MCF 10A (cell line): ENCODE results near the gene MIA2. TPM values are rescaled to one million over a fixed set of nuclear protein-coding genes. Genes with fewer than 3 reads are reported as not detected.
"Not testable (repeated sequence)": the region's sequence is repeated elsewhere in the genome, so short reads cannot be mapped to it uniquely, and the experiment has no call there.

Experiments
- BruUV-seq: library from RNA; stranded (reverse); fragments of 400-500 nt; replicated peaks from 2 replicates; lab custom pipeline; 2021; lab: Mats Ljungman, UMichigan
- CTCF ChIA-PET: fragments of 300-600 bp; sonication (Branson Sonifier 250); formaldehyde crosslinking; extraction: SDS; loops from one replicate; lab custom pipeline; 2021; ENCODE audit warnings: antibody characterized with exemption, inconsistent platforms; lab: Yijun Ruan, JAX
- POLR2A ChIA-PET: fragments of 300-600, 350-650 bp; sonication (Branson Sonifier 250); formaldehyde crosslinking; extraction: SDS; loops from one replicate; lab custom pipeline; 2020; ENCODE audit warnings: antibody characterized with exemption, inconsistent platforms; lab: Yijun Ruan, JAX
- DNase-seq: peaks from one replicate; pipeline ENCODE4 v3.0.0-alpha.2; 2018; ENCODE audit not compliant: unreplicated experiment
- H3K27ac Mint-ChIP-seq: one replicate; pipeline ENCODE4 v1.8.0; 2022; ENCODE audit warnings: mild to moderate bottlenecking, low read depth, mixed read lengths; ENCODE audit not compliant: unreplicated experiment
- H3K27me3 Mint-ChIP-seq: one replicate; pipeline ENCODE4 v1.8.0; 2022; ENCODE audit warnings: mixed read lengths; ENCODE audit not compliant: insufficient read depth, unreplicated experiment
- H3K36me3 Mint-ChIP-seq: one replicate; pipeline ENCODE4 v1.8.0; 2022; ENCODE audit warnings: mild to moderate bottlenecking, moderate library complexity, mixed read lengths; ENCODE audit not compliant: insufficient read depth, unreplicated experiment
- H3K4me1 Mint-ChIP-seq: one replicate; pipeline ENCODE4 v1.8.0; 2022; ENCODE audit warnings: mixed read lengths; ENCODE audit not compliant: insufficient read depth, unreplicated experiment
- H3K4me3 Mint-ChIP-seq: one replicate; pipeline ENCODE4 v1.8.0; 2022; ENCODE audit warnings: mild to moderate bottlenecking, moderate library complexity, mixed read lengths; ENCODE audit not compliant: unreplicated experiment
- H3K9me3 Mint-ChIP-seq: one replicate; pipeline ENCODE4 v1.8.0; 2022; ENCODE audit warnings: mixed read lengths; ENCODE audit not compliant: unreplicated experiment
- CTCF ChIP-seq: fragments of 200-600 bp; IDR thresholded peaks from one replicate; pipeline ENCODE4 v1.8.0; 2022; ENCODE audit warnings: antibody characterized with exemption, mild to moderate bottlenecking; ENCODE audit not compliant: unreplicated experiment
- intact Hi-C: fragments of 100-400 bp; cut with micrococcal nuclease; formaldehyde crosslinking; loops from 2 replicates; pipeline ENCODE4 v1.14.1; 2022
- total RNA-seq: library from RNA; stranded (reverse); gene quantifications from 2 replicates; pipeline ENCODE4 v1.2.3, GENCODE V29; 2022

MIA2 gene
- total RNA-seq, 1 experiment from 2014 or later = 63.2 TPM

GRCh38 chr14:39186941-39187525 is 46.7 kb upstream of the MIA2 start:
- Mint-ChIP-seq H3K27ac (peak overlapping the region; percentile 88), H3K9me3 (no peaks in the 10 kb centered on the region), H3K27me3 (no peaks in the 10 kb centered on the region), H3K36me3 (peaks cover 5% of the 10 kb centered on the region), H3K4me3 (no peak overlapping the region), H3K4me1 (peaks cover 19% of the 10 kb centered on the region)
- CTCF ChIA-PET = interaction anchor here (0.6 kb wide), 1 partner anchor 1195 kb away, joined by 3 read pairs; no protein-coding TSS in a partner anchor
- intact Hi-C loops = loop anchor here (5.0 kb wide), 1 partner anchor 80 kb away; no protein-coding TSS in a partner anchor
- POLR2A ChIA-PET = interaction anchor here (0.7 to 3.5 kb wide), 10 partner anchors 10 to 80 kb away, joined by 3 to 29 read pairs (median 9); partner anchors contain the start of genes PNN and TRAPPC6B
- no TSS peak for BruUV-seq
- TF ChIP-seq CTCF = no peak
- no peak for DNase-seq

GRCh38 chr14:39203659-39204606 is 29.8 kb upstream of the MIA2 start:
- peak; percentile 73 for DNase-seq
- BruUV-seq = no TSS peak
- H3K27ac Mint-ChIP-seq = no peak overlapping the region
- intact Hi-C loops = no loop called here
- H3K36me3 Mint-ChIP-seq = no peaks in the 10 kb centered on the region
- no peaks in the 10 kb centered on the region for H3K27me3 Mint-ChIP-seq
- ChIA-PET CTCF (no interaction called here), POLR2A (interaction anchor here (0.6 to 1.4 kb wide), 4 partner anchors 29 to 63 kb away, joined by 3 to 6 read pairs (median 4); partner anchors contain the start of gene PNN)
- no peak for TF ChIP-seq CTCF
- H3K9me3 Mint-ChIP-seq = no peaks in the 10 kb centered on the region
- H3K4me1 Mint-ChIP-seq = peaks cover 17% of the 10 kb centered on the region
- H3K4me3 Mint-ChIP-seq = no peak overlapping the region

GRCh38 chr14:39207430-39207829 is 26.3 kb upstream of the MIA2 start:
- ChIA-PET CTCF (interaction anchor here (0.7 kb wide), 1 partner anchor 57 kb away, joined by 3 read pairs; no protein-coding TSS in a partner anchor), POLR2A (interaction anchor here (0.7 to 1.3 kb wide), 4 partner anchors 21 to 224 kb away, joined by 3 to 5 read pairs (median 4); partner anchors contain the start of gene FBXO33)
- intact Hi-C loops, DNase-seq, H3K9me3 Mint-ChIP-seq, H3K27ac Mint-ChIP-seq, BruUV-seq, H3K36me3 Mint-ChIP-seq, H3K4me3 Mint-ChIP-seq, H3K27me3 Mint-ChIP-seq: not testable (repeated sequence)
- peaks cover 24% of the 10 kb centered on the region for H3K4me1 Mint-ChIP-seq

GRCh38 chr14:39211109-39211741 is 22.5 kb upstream of the MIA2 start:
- TF ChIP-seq CTCF = no peak
- POLR2A ChIA-PET = interaction anchor here (0.6 to 1.6 kb wide), 2 partner anchors 23 to 642 kb away, joined by 3 to 9 read pairs; no protein-coding TSS in a partner anchor
- intact Hi-C loops = no loop called here
- Mint-ChIP-seq H3K36me3 (no peaks in the 10 kb centered on the region), H3K9me3 (no peaks in the 10 kb centered on the region), H3K27me3 (no peaks in the 10 kb centered on the region), H3K27ac (no peak overlapping the region), H3K4me3 (no peak overlapping the region), H3K4me1 (peaks cover 8% of the 10 kb centered on the region)
- no peak for DNase-seq
- no TSS peak for BruUV-seq
- CTCF ChIA-PET = interaction anchor here (0.6 to 1.4 kb wide), 2 partner anchors 9 to 18 kb away, joined by 4 to 5 read pairs; no protein-coding TSS in a partner anchor
